ENCODE results near the gene MDN1. TPM values are rescaled to one million over a fixed set of nuclear protein-coding genes. Genes with fewer than 3 reads are reported as not detected.

The MDN1 gene
- total and polyA plus RNA-seq, 2 of the 8 experiments (the other 6 are each of a cell fraction or from before 2014, with no cell fraction given): 53.5 to 179 TPM

- TF ChIP-seq, protein P1, sequence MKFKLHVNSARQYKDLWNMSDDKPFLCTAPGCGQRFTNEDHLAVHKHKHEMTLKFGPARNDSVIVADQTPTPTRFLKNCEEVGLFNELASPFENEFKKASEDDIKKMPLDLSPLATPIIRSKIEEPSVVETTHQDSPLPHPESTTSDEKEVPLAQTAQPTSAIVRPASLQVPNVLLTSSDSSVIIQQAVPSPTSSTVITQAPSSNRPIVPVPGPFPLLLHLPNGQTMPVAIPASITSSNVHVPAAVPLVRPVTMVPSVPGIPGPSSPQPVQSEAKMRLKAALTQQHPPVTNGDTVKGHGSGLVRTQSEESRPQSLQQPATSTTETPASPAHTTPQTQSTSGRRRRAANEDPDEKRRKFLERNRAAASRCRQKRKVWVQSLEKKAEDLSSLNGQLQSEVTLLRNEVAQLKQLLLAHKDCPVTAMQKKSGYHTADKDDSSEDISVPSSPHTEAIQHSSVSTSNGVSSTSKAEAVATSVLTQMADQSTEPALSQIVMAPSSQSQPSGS (IDR thresholded peaks at IDR 0.05; ENCODE audit: low read length): no peak
- TF ChIP-seq RNF2 (IDR thresholded peaks at IDR 0.05; ENCODE audit: borderline replicate concordance, low read depth, low read length, missing control alignments, poor library complexity, severe bottlenecking) (no peak), KDM5A (IDR thresholded peaks at IDR 0.05; ENCODE audit: low read length) (no peak), RFX5 (IDR thresholded peaks at IDR 0.05; ENCODE audit: borderline replicate concordance, low read depth, low read length) (no peak), CEBPB (IDR thresholded peaks at IDR 0.05; ENCODE audit: low read depth, low read length) (no peak), EGR1 (IDR thresholded peaks at IDR 0.05; ENCODE audit: borderline replicate concordance, low read depth, low read length) (no peak), MAFK (IDR thresholded peaks at IDR 0.05; ENCODE audit: low read depth, low read length) (no peak), SP4 (IDR thresholded peaks at IDR 0.05; ENCODE audit: low read length) (no peak), EP300 (IDR thresholded peaks at IDR 0.05; ENCODE audit: borderline replicate concordance in 1 of 2, low read depth in 2 of 2, low read length in 2 of 2) (no peak)
Measured at GRCh38 chr6:89793586-89793985, 26.0 kb downstream of the MDN1 start (continued).
